Adrenal gland (tissue), 5 donors: Measurements from ENCODE around the gene GLYATL3.

Source experiments
- POLR2A ChIP-seq, 2 donors: fragments of 450-650 bp; IDR thresholded peaks; one replicate each; pipeline ENCODE4 v1.6.1; 2017; ENCODE audit warnings: antibody characterized with exemption in 2 of 2, mild to moderate bottlenecking in 2 of 2, moderate library complexity in 1 of 2
- TF ChIP-seq, protein P1 (sequence below), 6 experiments: fragments of 450-650 bp in 4 of 6; fragments of 200-600 bp in 2 of 6; sonication (generic) in 1 of 6; IDR thresholded peaks; 1 replicate in 5 of 6; 2 replicates in 1 of 6; pipeline versions ENCODE4 v1.5.1 to v1.8.0; 2016 to 2021; ENCODE audit warnings: antibody characterized with exemption in 6 of 6, mild to moderate bottlenecking in 2 of 6, moderate library complexity in 1 of 6
- donor health status: DM: no; HTN: no; CAD: no.

DNA sequence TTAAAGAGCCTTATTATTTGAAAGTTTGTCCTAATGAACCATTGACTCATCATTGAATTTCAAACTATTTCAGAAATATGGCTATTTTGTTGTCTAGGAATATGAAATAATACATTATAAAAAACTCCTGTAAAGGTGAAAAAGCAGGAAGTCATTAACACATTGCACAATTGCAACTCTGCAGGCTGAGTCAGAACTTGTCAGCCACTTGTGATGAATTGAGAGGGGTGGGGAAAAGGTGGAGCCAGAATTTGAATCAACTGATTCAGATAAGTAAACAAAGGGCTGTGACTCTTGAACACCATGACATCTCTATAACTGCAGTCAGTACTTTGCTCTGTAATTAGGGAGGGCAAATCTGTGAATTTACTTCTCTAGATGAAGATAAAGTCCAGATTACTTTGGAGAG, 56.7 kb downstream of the GLYATL3 start:
- TF ChIP-seq, protein P1, sequence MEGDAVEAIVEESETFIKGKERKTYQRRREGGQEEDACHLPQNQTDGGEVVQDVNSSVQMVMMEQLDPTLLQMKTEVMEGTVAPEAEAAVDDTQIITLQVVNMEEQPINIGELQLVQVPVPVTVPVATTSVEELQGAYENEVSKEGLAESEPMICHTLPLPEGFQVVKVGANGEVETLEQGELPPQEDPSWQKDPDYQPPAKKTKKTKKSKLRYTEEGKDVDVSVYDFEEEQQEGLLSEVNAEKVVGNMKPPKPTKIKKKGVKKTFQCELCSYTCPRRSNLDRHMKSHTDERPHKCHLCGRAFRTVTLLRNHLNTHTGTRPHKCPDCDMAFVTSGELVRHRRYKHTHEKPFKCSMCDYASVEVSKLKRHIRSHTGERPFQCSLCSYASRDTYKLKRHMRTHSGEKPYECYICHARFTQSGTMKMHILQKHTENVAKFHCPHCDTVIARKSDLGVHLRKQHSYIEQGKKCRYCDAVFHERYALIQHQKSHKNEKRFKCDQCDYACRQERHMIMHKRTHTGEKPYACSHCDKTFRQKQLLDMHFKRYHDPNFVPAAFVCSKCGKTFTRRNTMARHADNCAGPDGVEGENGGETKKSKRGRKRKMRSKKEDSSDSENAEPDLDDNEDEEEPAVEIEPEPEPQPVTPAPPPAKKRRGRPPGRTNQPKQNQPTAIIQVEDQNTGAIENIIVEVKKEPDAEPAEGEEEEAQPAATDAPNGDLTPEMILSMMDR (IDR thresholded peaks at IDR 0.05) = no peak
- no peak for TF ChIP-seq POLR2A (IDR thresholded peaks at IDR 0.05)
